GM18907 (cell line): ENCODE measurements around the gene TMIE.
"Not testable (repeated sequence)": the region's sequence is repeated elsewhere in the genome, so short reads cannot be mapped to it uniquely, and the experiment has no call there.

Experiments used
- ATAC-seq: cut with Tn5 transposase; IDR thresholded peaks from one replicate; pipeline ENCODE4 v1.9.1; 2021; ENCODE audit warnings: mild to moderate bottlenecking, moderate library complexity; ENCODE audit not compliant: unreplicated experiment

The TMIE gene

GRCh38 chr3:46719044-46719565 is 17.9 kb downstream of the TMIE start:
- no peak for ATAC-seq

- ATAC-seq = no peak
Observed at GRCh38 chr3:46719735-46720271, 18.6 kb downstream of the TMIE start.

DNA sequence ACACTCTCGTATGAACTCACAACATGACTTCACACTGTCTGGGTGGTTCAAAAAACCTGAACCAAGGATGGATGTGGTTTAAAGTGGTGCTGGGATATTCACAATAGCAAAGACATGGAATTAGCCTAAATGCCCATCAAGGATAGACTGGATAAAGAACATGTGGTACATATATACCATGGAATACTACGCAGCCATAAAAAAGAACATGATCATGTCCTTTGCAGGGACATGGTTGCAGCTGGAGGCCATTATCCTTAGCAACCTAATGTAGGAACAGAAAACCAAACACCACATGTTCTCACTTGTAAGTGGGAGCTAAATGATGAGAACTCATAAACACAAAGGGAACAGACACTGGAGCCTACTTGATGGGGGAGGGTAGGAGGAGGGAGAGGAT is 19.8 kb downstream of the TMIE start:
- ATAC-seq = no peak

DNA sequence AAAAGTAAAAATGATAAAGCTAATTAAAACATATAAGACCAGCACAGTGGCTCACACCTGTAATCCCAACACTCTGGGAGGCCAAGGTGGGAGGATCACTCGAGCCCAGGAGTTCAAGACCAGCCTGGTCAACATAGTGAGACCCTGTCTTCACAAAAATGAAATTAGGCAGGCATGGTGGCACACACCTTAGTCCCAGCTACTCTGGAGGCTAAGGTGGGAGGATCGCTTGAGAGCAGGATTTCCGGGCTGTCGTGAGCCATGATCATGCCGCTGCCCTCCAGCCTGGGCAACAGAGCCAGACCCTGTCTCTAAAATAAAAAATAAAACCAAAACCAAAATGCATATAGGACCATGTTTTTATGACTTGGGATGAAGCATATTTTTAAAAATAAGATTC is 21.3 kb downstream of the TMIE start:
- no peak for ATAC-seq

DNA sequence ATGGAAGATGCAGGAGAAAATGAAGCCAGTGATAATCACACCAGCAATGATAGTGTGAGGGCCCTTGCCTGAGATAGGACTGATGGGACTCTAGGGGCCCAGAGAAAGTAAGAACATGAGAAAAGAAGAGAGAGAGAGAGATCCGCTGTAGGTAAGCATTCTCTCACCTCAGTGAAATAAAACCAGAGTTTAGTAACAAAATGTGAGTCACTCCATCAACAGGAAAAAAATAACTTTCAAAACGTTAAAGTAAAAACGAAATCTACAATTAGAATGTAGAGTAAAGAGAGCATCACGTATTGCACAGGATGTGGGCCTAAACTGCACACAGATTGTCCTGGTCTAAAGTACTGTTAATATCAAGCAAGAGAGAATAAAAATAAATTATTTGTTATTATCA is 23.2 kb downstream of the TMIE start:
- no peak for ATAC-seq

DNA sequence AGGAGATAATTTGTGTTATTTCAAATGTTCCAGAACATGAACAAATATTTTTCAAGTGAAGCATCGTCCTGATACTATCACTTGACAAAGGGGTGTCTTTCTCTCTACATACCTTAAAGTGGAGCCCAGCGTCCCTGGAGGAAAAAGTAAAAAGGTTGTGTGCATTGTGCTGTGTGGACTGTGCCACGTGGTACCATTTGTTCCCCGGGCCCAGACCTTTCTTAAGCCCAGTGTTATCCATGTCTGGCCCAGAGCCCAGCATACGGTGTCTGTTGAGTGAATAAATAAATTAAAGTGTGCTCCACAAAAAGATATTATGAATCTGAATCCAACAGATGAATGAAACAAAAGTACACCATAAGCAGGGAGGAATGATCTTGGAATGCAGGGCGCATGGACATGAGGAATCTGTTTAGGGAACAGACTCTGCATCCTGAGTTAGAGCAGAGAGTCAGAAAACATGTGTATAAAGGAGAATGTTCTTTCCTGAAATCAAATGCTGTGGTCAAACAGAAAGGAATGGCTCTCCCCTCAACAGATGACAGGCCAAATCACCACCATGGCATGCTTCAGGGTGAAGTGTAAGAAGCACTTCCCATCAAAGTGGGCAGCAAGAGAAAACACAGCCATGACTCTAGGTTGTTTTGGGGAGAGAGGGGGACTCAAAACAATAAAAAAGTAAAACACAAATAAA is 24.6 kb downstream of the TMIE start:
- ATAC-seq = no peak

DNA sequence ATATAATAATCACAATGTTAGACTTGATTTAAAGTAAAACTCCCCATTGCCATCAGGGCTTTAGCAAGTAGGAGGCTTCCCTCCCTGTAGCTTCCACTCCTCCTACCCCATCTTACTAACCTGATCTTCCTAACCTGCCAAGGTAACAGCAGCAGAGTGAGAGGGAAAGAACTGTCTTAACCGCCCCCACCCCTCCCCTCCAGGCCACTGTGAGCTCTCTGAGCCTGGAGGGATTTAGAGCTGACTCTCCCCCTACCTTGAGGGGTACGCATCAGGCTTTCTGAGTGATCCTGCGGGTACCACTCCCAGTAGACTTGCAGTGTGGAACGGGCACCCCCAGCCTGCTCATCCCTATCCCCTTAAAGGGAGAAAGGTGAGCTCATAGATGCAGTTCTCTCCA is 27.8 kb downstream of the TMIE start:
- ATAC-seq = no peak

DNA sequence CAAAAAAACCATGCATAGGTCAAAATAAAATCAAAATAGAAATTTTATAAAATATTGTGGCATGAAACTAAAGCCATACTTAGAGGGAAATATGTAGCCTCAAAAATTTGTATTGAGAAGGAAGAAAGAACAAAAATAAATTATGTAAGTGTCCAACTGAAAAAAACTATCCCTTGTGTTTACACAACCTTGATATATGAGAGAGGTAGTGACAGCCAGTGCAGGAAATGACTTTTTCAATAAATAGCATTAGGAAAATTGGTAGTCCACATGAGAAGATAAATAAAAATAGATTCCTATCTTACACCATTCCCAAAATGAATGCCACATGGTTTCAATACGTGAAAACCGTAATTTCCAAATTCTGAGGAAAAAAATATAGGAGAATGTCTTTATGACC is 29.6 kb downstream of the TMIE start:
- no peak for ATAC-seq

- no peak for ATAC-seq
Observed at GRCh38 chr3:46731795-46732194, 30.6 kb downstream of the TMIE start.

- ATAC-seq = no peak
Observed at GRCh38 chr3:46733026-46733800, 32.0 kb downstream of the TMIE start.

- ATAC-seq = no peak
Observed at GRCh38 chr3:46734773-46735172, 33.6 kb downstream of the TMIE start.

DNA sequence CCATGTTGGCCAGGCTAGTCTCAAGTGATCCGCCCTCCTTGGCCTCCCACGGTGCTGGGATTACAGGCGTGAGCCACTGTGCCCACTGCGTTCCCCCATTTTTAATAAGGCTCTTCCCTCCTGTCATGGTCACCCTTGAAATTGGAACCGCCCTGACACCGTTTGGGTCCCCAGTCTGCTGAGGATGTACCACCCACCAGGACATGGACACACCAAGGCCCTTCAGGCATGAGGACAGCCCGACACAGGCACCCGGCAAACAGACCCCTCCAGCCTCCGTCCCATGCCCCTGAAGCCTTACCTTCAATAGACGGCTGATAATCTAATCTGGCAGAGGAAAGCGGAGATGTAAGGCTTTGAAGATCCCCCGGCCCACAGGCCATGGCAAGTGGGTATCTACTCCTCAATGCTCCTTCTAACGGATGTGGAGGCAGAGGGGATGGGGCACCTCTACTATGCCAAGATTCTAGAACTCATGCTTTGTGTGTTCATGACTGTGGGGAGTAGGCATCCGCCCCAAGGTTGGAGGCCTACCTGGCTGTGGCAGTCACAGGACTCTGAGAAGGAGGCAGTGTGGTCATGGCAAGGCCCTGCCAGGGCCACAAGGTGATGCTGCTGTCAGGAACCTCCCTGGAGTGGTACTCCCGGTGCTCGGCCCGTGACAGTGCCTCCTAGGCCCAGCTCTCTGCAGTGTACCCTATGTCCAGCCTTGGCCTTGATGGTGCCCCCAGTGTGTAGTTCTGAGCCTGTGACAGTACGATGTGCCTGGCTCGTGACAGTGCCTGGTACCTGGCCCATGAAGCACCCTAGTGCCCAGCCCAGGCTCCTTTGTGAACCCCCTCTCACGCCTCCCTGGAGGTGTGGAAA is 35.0 kb downstream of the TMIE start:
- no peak for ATAC-seq

DNA sequence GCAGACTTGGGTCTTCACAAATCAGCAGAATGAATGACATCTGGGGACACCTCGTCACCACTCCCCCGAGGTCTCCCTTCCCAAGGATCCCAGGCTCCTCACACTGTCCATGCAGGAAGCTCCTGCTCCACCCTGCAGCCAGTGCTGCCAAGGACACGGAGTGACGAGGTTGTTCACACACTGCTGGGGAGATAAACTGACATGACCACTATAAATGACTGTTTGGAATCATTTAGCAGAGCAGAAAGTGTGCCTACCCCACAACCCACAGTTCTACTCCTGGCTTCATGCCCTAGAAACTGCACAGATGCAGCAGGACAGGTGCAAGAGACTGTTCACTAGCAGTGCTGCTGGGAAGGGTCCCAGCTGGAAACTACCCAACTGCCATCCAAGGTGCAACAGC is 36.1 kb downstream of the TMIE start:
- ATAC-seq = no peak

- ATAC-seq = not testable (repeated sequence)
Observed at GRCh38 chr3:46739565-46739964, 38.4 kb downstream of the TMIE start.

DNA sequence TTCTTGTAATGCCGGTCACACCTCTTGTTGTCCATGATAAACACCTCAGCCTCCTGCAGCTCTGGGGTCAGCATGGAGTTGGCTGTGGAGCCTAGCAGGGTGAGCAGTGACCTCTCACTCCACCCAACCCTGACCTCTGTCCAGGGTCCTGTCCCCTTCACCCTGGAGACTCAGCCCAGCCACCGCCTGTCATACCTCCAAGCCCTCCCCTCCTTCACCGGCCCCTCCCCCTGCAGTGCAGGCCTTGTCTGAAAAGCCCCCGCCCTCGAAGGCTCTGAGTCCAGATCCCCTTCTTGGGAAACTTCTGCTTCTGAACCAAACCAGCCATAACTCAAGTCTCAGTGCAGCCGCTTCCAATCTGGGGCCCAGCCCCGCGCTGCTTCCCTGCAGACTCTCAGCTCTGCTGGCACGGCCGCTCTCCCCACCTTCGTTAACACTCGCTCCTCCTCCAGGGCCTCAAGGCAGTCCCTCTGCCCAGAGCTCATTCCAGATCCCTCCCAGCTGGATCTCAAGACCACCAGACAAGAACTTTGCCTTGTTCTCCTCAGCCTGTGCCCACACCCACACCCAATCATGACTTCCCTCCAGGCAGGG is 41.9 kb downstream of the TMIE start:
- no peak for ATAC-seq

DNA sequence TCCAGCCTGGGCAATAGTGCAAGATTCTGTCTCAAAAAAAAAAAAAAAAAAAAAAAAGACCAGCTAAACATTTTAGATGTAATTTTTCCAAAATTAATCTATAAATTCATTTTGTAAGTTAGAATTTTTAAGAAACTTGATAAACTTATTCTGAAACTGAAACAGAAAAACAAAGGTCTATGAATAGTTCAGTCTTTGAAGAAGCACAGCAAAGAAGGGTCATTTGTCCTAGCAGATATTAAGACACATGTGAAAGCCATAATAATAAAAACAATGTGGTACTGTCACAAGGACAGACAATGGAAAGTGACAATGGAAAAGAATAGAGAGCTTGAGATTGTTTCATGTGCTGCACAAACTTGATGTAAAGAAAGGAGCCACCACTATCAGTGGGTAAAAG is 45.5 kb downstream of the TMIE start:
- ATAC-seq = no peak

DNA sequence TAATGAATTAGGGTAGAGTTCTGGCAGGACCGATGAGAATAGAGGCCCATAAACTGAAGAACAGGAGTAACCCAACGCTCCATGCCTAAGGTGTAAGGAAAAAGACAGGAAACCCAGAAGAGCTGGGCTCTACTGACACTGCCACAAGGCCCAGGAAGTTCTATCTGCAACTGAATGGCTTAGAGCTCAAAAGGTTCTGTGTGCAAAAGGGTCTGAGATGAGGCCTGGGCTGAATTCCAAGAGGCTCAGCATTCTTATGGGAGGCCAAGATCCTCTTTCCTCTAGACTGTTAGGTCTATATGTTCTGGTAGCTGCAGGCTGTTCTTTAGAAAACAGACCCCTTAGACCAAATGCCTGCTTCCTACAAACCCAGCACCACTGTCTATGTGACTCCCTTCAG is 47.0 kb downstream of the TMIE start:
- ATAC-seq = no peak

- ATAC-seq = no peak
Observed at GRCh38 chr3:46749129-46749528, 47.9 kb downstream of the TMIE start.

GRCh38 chr3:46750555-46751038 is 49.4 kb downstream of the TMIE start:
- no peak for ATAC-seq

DNA sequence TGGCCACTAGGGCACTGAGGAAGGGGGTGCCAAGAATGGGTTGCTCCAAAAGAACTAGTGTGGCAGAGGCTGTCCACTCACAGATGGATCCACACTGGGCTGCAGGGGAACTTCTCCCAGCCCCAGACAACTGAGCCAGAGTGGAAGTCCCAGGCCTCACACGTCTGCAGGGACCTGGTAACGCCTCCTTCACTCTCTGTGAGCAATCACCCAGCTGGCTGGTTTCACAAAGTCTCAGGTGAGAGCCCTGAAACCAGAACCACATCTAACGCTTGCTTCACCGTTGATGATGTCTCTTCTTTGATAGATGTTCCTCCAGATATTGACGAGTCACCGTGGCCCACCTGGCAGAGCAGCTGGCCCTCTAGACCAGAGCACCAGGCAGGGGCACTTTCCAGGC is 51.9 kb downstream of the TMIE start:
- ATAC-seq = not testable (repeated sequence)

DNA sequence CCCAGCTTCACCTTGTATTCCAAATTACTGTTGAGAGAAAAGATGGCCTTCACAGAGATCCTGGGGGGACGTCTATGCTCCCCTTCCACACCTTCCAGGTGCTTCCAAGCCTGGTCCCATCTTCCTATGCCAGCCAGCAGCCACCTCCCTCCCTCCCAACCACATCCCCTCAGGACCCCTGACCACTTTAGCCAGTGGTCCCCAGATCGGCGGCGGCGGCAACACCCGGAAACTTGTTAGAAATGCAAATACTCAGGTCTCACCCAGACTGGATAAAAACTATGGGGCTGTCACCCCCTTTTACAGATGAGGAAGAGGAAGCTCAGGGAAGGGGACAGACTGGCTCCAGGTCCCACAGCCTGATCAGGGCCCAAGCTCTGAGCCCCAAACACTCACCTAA is 54.5 kb downstream of the TMIE start:
- no peak for ATAC-seq
